ENCODE measurements around the gene CELF2.
A peak's percentile ranks its signal among the peaks of the same experiment; 100 is the strongest.

CELF2 gene

GRCh38 chr10:11237571-11237970 is 219.9 kb downstream of the CELF2 start:
- no peak overlapping the region for H3K23ac ChIP-seq (ENCODE audit: low read depth, low read length, poor library complexity)
- peaks cover 0 to under 1% of the 10 kb centered on the region in 2 donors for H3K9me3 ChIP-seq (replicated peaks in 1 of 2; ENCODE audit: control insufficient read depth in 2 of 2, insufficient read depth in 1 of 2, low read depth in 1 of 2, low read length in 2 of 2)
- no peak overlapping the region for H4K91ac ChIP-seq (ENCODE audit: low read depth, low read length, poor library complexity)
- peaks cover 0 to 6% of the 10 kb centered on the region in 2 donors for H3K36me3 ChIP-seq (replicated peaks in 1 of 2; ENCODE audit: control insufficient read depth in 2 of 2, insufficient read depth in 2 of 2, low read length in 2 of 2)
- no CpG with 5 or more reads among the region's 7 CpGs for WGBS, 2 donors (ENCODE audit: extremely low coverage in 2 of 2, insufficient read length in 2 of 2, insufficient replicate concordance in 1 of 2)
- no peak overlapping the region for H3K4me3 ChIP-seq (ENCODE audit: low read length in 2 of 2)
- H3K9ac ChIP-seq (ENCODE audit: low read depth, low read length, poor library complexity): no peak overlapping the region
- no peak overlapping the region for H2AK5ac ChIP-seq (ENCODE audit: low read depth, low read length)
- H3K79me1 ChIP-seq (ENCODE audit: low read depth, low read length): peaks cover under 1% of the 10 kb centered on the region
- no peak overlapping the region for H2BK12ac ChIP-seq (ENCODE audit: low read length)
- H3K14ac ChIP-seq (ENCODE audit: low read length): no peak overlapping the region
- DNase-seq (ENCODE audit: low spot score): no peak
- H2BK5ac ChIP-seq (ENCODE audit: low read length): no peak overlapping the region
- H4K8ac ChIP-seq (ENCODE audit: low read depth, low read length): no peak overlapping the region
- H3K4ac ChIP-seq (ENCODE audit: low read length): no peak overlapping the region
- H3K18ac ChIP-seq (ENCODE audit: low read length): no peak overlapping the region
- H3K4me1 ChIP-seq (ENCODE audit: control insufficient read depth in 2 of 2, insufficient read depth in 1 of 2, low read depth in 1 of 2, low read length in 2 of 2): no peaks in the 10 kb centered on the region
- H3K27me3 ChIP-seq (ENCODE audit: control insufficient read depth in 3 of 3, insufficient read depth in 3 of 3, low read depth in 1 of 3, low read length in 3 of 3): no peaks in the 10 kb centered on the region
- no peak overlapping the region for H3K4me2 ChIP-seq (ENCODE audit: insufficient read depth, low read length, poor library complexity, severe bottlenecking)
- no peak overlapping the region for H2BK120ac ChIP-seq (ENCODE audit: low read depth, low read length)
- H2AFZ ChIP-seq (ENCODE audit: low read length): no peak overlapping the region
- no peak overlapping the region for H3K27ac ChIP-seq (replicated peaks; ENCODE audit: low read length)
- H2BK15ac ChIP-seq (ENCODE audit: low read length): no peak overlapping the region

GRCh38 chr10:11238893-11239292 is 221.2 kb downstream of the CELF2 start:
- no peak overlapping the region for H3K23ac ChIP-seq (ENCODE audit: low read depth, low read length, poor library complexity)
- no peaks in the 10 kb centered on the region for H3K4me1 ChIP-seq (ENCODE audit: control insufficient read depth in 2 of 2, insufficient read depth in 1 of 2, low read depth in 1 of 2, low read length in 2 of 2)
- no peak for DNase-seq (ENCODE audit: low spot score)
- H3K18ac ChIP-seq (ENCODE audit: low read length): no peak overlapping the region
- no peak overlapping the region for H2BK12ac ChIP-seq (ENCODE audit: low read length)
- H2BK5ac ChIP-seq (ENCODE audit: low read length): no peak overlapping the region
- H2AK5ac ChIP-seq (ENCODE audit: low read depth, low read length): no peak overlapping the region
- no peak overlapping the region for H2BK15ac ChIP-seq (ENCODE audit: low read length)
- no peak overlapping the region for H3K4me3 ChIP-seq (ENCODE audit: low read length in 2 of 2)
- H3K36me3 ChIP-seq (replicated peaks in 1 of 2; ENCODE audit: control insufficient read depth in 2 of 2, insufficient read depth in 2 of 2, low read length in 2 of 2): peaks cover 0 to under 1% of the 10 kb centered on the region in 2 donors
- no peak overlapping the region for H2AFZ ChIP-seq (ENCODE audit: low read length)
- no peak overlapping the region for H3K9ac ChIP-seq (ENCODE audit: low read depth, low read length, poor library complexity)
- H3K9me3 ChIP-seq (replicated peaks in 1 of 2; ENCODE audit: control insufficient read depth in 2 of 2, insufficient read depth in 1 of 2, low read depth in 1 of 2, low read length in 2 of 2): no peaks in the 10 kb centered on the region
- no peak overlapping the region for H4K8ac ChIP-seq (ENCODE audit: low read depth, low read length)
- H3K27me3 ChIP-seq (ENCODE audit: control insufficient read depth in 3 of 3, insufficient read depth in 3 of 3, low read depth in 1 of 3, low read length in 3 of 3): no peaks in the 10 kb centered on the region
- H2BK120ac ChIP-seq (ENCODE audit: low read depth, low read length): no peak overlapping the region
- no peak overlapping the region for H3K14ac ChIP-seq (ENCODE audit: low read length)
- H4K91ac ChIP-seq (ENCODE audit: low read depth, low read length, poor library complexity): no peak overlapping the region
- H3K4ac ChIP-seq (ENCODE audit: low read length): no peak overlapping the region
- WGBS, 2 donors (ENCODE audit: extremely low coverage in 2 of 2, insufficient read length in 2 of 2, insufficient replicate concordance in 1 of 2): no CpG with 5 or more reads among the region's 4 CpGs
- H3K27ac ChIP-seq (replicated peaks; ENCODE audit: low read length): no peak overlapping the region
- H3K4me2 ChIP-seq (ENCODE audit: insufficient read depth, low read length, poor library complexity, severe bottlenecking): no peak overlapping the region
- no peaks in the 10 kb centered on the region for H3K79me1 ChIP-seq (ENCODE audit: low read depth, low read length)

GRCh38 chr10:11240641-11241040 is 223.0 kb downstream of the CELF2 start:
- DNase-seq (ENCODE audit: low spot score): no peak
- Histone ChIP-seq H3K18ac (ENCODE audit: low read length) (peak overlapping the region; percentile 16), H2BK5ac (ENCODE audit: low read length) (no peak overlapping the region), H2AK5ac (ENCODE audit: low read depth, low read length) (no peak overlapping the region), H3K14ac (ENCODE audit: low read length) (no peak overlapping the region), H3K23ac (ENCODE audit: low read depth, low read length, poor library complexity) (no peak overlapping the region), H3K27me3 (ENCODE audit: control insufficient read depth in 3 of 3, insufficient read depth in 3 of 3, low read depth in 1 of 3, low read length in 3 of 3) (no peaks in the 10 kb centered on the region), H4K91ac (ENCODE audit: low read depth, low read length, poor library complexity) (no peak overlapping the region), H3K27ac (replicated peaks; ENCODE audit: low read length) (no peak overlapping the region), H3K9ac (ENCODE audit: low read depth, low read length, poor library complexity) (no peak overlapping the region), H2BK12ac (ENCODE audit: low read length) (no peak overlapping the region), H3K4me2 (ENCODE audit: insufficient read depth, low read length, poor library complexity, severe bottlenecking) (no peak overlapping the region), H4K8ac (ENCODE audit: low read depth, low read length) (no peak overlapping the region), H2BK120ac (ENCODE audit: low read depth, low read length) (no peak overlapping the region), H3K4ac (ENCODE audit: low read length) (no peak overlapping the region), H2BK15ac (ENCODE audit: low read length) (no peak overlapping the region), H3K79me1 (ENCODE audit: low read depth, low read length) (no peaks in the 10 kb centered on the region), H3K9me3 (replicated peaks in 1 of 2; ENCODE audit: control insufficient read depth in 2 of 2, insufficient read depth in 1 of 2, low read depth in 1 of 2, low read length in 2 of 2) (no peaks in the 10 kb centered on the region), H3K4me3 (ENCODE audit: low read length in 2 of 2) (no peak overlapping the region), H3K4me1 (ENCODE audit: control insufficient read depth in 2 of 2, insufficient read depth in 1 of 2, low read depth in 1 of 2, low read length in 2 of 2) (no peaks in the 10 kb centered on the region), H3K36me3 (replicated peaks in 1 of 2; ENCODE audit: control insufficient read depth in 2 of 2, insufficient read depth in 2 of 2, low read length in 2 of 2) (no peaks in the 10 kb centered on the region), H2AFZ (ENCODE audit: low read length) (no peak overlapping the region)
- WGBS, 2 donors (ENCODE audit: extremely low coverage in 2 of 2, insufficient read length in 2 of 2, insufficient replicate concordance in 1 of 2): no CpG with 5 or more reads among the region's 7 CpGs

- H3K27ac ChIP-seq (replicated peaks; ENCODE audit: low read length): no peak overlapping the region
- no peak overlapping the region for H2AK5ac ChIP-seq (ENCODE audit: low read depth, low read length)
- no peaks in the 10 kb centered on the region for H3K27me3 ChIP-seq (ENCODE audit: control insufficient read depth in 3 of 3, insufficient read depth in 3 of 3, low read depth in 1 of 3, low read length in 3 of 3)
- peaks cover 0 to 2% of the 10 kb centered on the region in 2 donors for H3K4me1 ChIP-seq (ENCODE audit: control insufficient read depth in 2 of 2, insufficient read depth in 1 of 2, low read depth in 1 of 2, low read length in 2 of 2)
- no peaks in the 10 kb centered on the region for H3K79me1 ChIP-seq (ENCODE audit: low read depth, low read length)
- no peaks in the 10 kb centered on the region for H3K9me3 ChIP-seq (replicated peaks in 1 of 2; ENCODE audit: control insufficient read depth in 2 of 2, insufficient read depth in 1 of 2, low read depth in 1 of 2, low read length in 2 of 2)
- no peak overlapping the region for H3K14ac ChIP-seq (ENCODE audit: low read length)
- no peak overlapping the region for H3K9ac ChIP-seq (ENCODE audit: low read depth, low read length, poor library complexity)
- no peak overlapping the region for H3K4me3 ChIP-seq (ENCODE audit: low read length in 2 of 2)
- peak overlapping the region; percentile 27 for H3K18ac ChIP-seq (ENCODE audit: low read length)
- H2BK5ac ChIP-seq (ENCODE audit: low read length): no peak overlapping the region
- no peaks in the 10 kb centered on the region for H3K36me3 ChIP-seq (replicated peaks in 1 of 2; ENCODE audit: control insufficient read depth in 2 of 2, insufficient read depth in 2 of 2, low read length in 2 of 2)
- H4K8ac ChIP-seq (ENCODE audit: low read depth, low read length): no peak overlapping the region
- DNase-seq (ENCODE audit: low spot score): no peak
- H2BK120ac ChIP-seq (ENCODE audit: low read depth, low read length): no peak overlapping the region
- H2AFZ ChIP-seq (ENCODE audit: low read length): no peak overlapping the region
- WGBS, 2 donors (ENCODE audit: extremely low coverage in 2 of 2, insufficient read length in 2 of 2, insufficient replicate concordance in 1 of 2): no CpG with 5 or more reads among the region's 25 CpGs
- H3K4ac ChIP-seq (ENCODE audit: low read length): no peak overlapping the region
- no peak overlapping the region for H2BK12ac ChIP-seq (ENCODE audit: low read length)
- no peak overlapping the region for H3K4me2 ChIP-seq (ENCODE audit: insufficient read depth, low read length, poor library complexity, severe bottlenecking)
- no peak overlapping the region for H4K91ac ChIP-seq (ENCODE audit: low read depth, low read length, poor library complexity)
- no peak overlapping the region for H3K23ac ChIP-seq (ENCODE audit: low read depth, low read length, poor library complexity)
- H2BK15ac ChIP-seq (ENCODE audit: low read length): no peak overlapping the region
Measured at GRCh38 chr10:11242443-11243387, 225.0 kb downstream of the CELF2 start.
